Liver (tissue), 9 donors: Measurements from ENCODE around the gene ETF1. TPM values are rescaled to one million over a fixed set of nuclear protein-coding genes. Genes with fewer than 3 reads are reported as not detected.

Source experiments
- DNase-seq: peaks from one replicate; pipeline ENCODE4 v3.0.0-alpha.2; 2017; ENCODE audit warnings: low spot score
- H3K27ac ChIP-seq, 2 donors: one replicate each; pipeline ENCODE4 v1.7.0; 2013; ENCODE audit warnings: inconsistent platforms in 2 of 2, low read length in 2 of 2, control low read depth in 1 of 2, low read depth in 1 of 2, mild to moderate bottlenecking in 1 of 2
- H3K27me3 ChIP-seq, 4 donors: one replicate each; pipeline versions ENCODE4 v1.6.1 to v1.7.0; 2013; ENCODE audit warnings: low read length in 3 of 4, inconsistent platforms in 1 of 4, mild to moderate bottlenecking in 1 of 4, moderate library complexity in 1 of 4; ENCODE audit not compliant: control insufficient read depth in 4 of 4, insufficient read depth in 4 of 4
- H3K36me3 ChIP-seq, 4 donors: one replicate each; pipeline versions ENCODE4 v1.6.1 to v1.7.0; 2013; ENCODE audit warnings: low read length in 3 of 4, mild to moderate bottlenecking in 3 of 4, low read depth in 1 of 4, moderate library complexity in 1 of 4; ENCODE audit not compliant: control insufficient read depth in 4 of 4, insufficient read depth in 3 of 4
- H3K4me1 ChIP-seq, 4 donors: one replicate each; pipeline versions ENCODE4 v1.6.1 to v1.7.0; 2013; ENCODE audit warnings: low read length in 3 of 4, mild to moderate bottlenecking in 3 of 4, moderate library complexity in 1 of 4; ENCODE audit not compliant: control insufficient read depth in 4 of 4, insufficient read depth in 4 of 4
- H3K4me3 ChIP-seq, 3 donors: one replicate each; pipeline versions ENCODE4 v1.6.1 to v1.7.0; 2013; ENCODE audit warnings: low read length in 3 of 3, control low read depth in 1 of 3, low read depth in 1 of 3, mild to moderate bottlenecking in 1 of 3
- H3K9ac ChIP-seq, 2 donors: one replicate each; pipeline ENCODE4 v1.7.0; 2013; ENCODE audit warnings: low read length in 2 of 2, mild to moderate bottlenecking in 2 of 2, moderate library complexity in 2 of 2, control low read depth in 1 of 2, low read depth in 1 of 2
- H3K9me3 ChIP-seq, 4 donors: one replicate each; pipeline versions ENCODE4 v1.6.1 to v1.7.0; 2013; ENCODE audit warnings: low read length in 3 of 4; ENCODE audit not compliant: control insufficient read depth in 4 of 4
- ATF3 ChIP-seq: IDR thresholded peaks from 2 replicates; pipeline ENCODE4 v1.6.1; 2016; ENCODE audit warnings: antibody characterized with exemption
- CTCF ChIP-seq: fragments of 150-350 bp; IDR thresholded peaks from 2 replicates; pipeline ENCODE4 v1.5.1; 2017; ENCODE audit warnings: improper control_type of control experiment, low read depth, low read length; ENCODE audit not compliant: missing input control
- EGR1 ChIP-seq, 2 donors: IDR thresholded peaks; 2 replicates each; pipeline ENCODE4 v1.6.1; 2016 to 2018; ENCODE audit warnings: antibody characterized with exemption in 2 of 2, low read depth in 2 of 2
- FOXA2 ChIP-seq: IDR thresholded peaks from 2 replicates; pipeline ENCODE4 v1.6.1; 2016; ENCODE audit warnings: antibody characterized with exemption
- GABPA ChIP-seq, 2 donors: IDR thresholded peaks in 1 of 2; conservative IDR thresholded peaks in 1 of 2; 2 replicates each; pipeline ENCODE4 v1.6.1; 2016; ENCODE audit warnings: antibody characterized with exemption in 2 of 2, mild to moderate bottlenecking in 1 of 2, moderate library complexity in 1 of 2
- HNF4A ChIP-seq, 2 donors: conservative IDR thresholded peaks; 2 replicates each; pipeline ENCODE4 v1.6.1; 2016; ENCODE audit warnings: antibody characterized with exemption in 2 of 2, mild to moderate bottlenecking in 2 of 2
- HNF4G ChIP-seq: IDR thresholded peaks from 2 replicates; pipeline ENCODE4 v1.6.1; 2016; ENCODE audit warnings: antibody characterized with exemption
- NR2F2 ChIP-seq: IDR thresholded peaks from 2 replicates; pipeline ENCODE4 v1.6.1; 2016; ENCODE audit warnings: antibody characterized with exemption
- RAD21 ChIP-seq, 2 donors: IDR thresholded peaks; 2 replicates each; pipeline ENCODE4 v1.6.1; 2016; ENCODE audit warnings: antibody characterized with exemption in 2 of 2, mild to moderate bottlenecking in 2 of 2
- REST ChIP-seq: IDR thresholded peaks from 2 replicates; pipeline ENCODE4 v1.6.1; 2016; ENCODE audit warnings: antibody characterized with exemption, mild to moderate bottlenecking
- RXRA ChIP-seq, 2 donors: IDR thresholded peaks; 2 replicates each; pipeline ENCODE4 v1.6.1; 2017 to 2018; ENCODE audit warnings: antibody characterized with exemption in 2 of 2, mild to moderate bottlenecking in 1 of 2
- SP1 ChIP-seq: IDR thresholded peaks from 2 replicates; pipeline ENCODE4 v1.6.1; 2018; ENCODE audit warnings: antibody characterized with exemption, mild to moderate bottlenecking
- TAF1 ChIP-seq: conservative IDR thresholded peaks from 2 replicates; pipeline ENCODE4 v1.6.1; 2016; ENCODE audit warnings: antibody characterized with exemption, mild to moderate bottlenecking
- YY1 ChIP-seq: IDR thresholded peaks from 2 replicates; pipeline ENCODE4 v1.6.1; 2016; ENCODE audit warnings: antibody characterized with exemption, mild to moderate bottlenecking
- ZBTB33 ChIP-seq: IDR thresholded peaks from 2 replicates; pipeline ENCODE4 v1.6.1; 2016; ENCODE audit warnings: antibody characterized with exemption
- WGBS: extraction: QIAGEN DNeasy Blood & Tissue Kit; methylation state at CpG from one replicate; pipeline ENCODE4 v1.1.7; 2013; 5-methylcytosine and 5-hydroxymethylcytosine counted together
- polyA plus RNA-seq, 2 donors: library from polyadenylated mRNA; stranded (reverse) in 1 of 2; unstranded in 1 of 2; fragments of 200-250 nt in 1 of 2; fragments of >200 nt in 1 of 2; fragmentation: Nextera tagmentation in 1 of 2; extraction: Ambion mirVana in 1 of 2; gene quantifications; one replicate each; pipeline versions ENCODE4 v1.2.1 to v1.2.3, GENCODE V29; 2013 to 2015
- total RNA-seq, 2 donors: library from RNA; depleted of rRNA; stranded (reverse); fragments of >200 nt; gene quantifications; one replicate each; pipeline ENCODE4 v1.2.3, GENCODE V29; 2014
- donor health status: healthy.
- donor health status: healthy.
- donor health status: healthy.
- donor health status: healthy.
- donor health status: healthy.

ETF1 gene
- total and polyA plus RNA-seq, 4 donors = 21.7 to 39.7 (median 31.1) TPM

- H3K4me1 ChIP-seq = peaks cover 0 to 1% (median 0%) of the 10 kb centered on the region in 4 donors
- no peak overlapping the region for H3K4me3 ChIP-seq
- no peak overlapping the region for H3K9ac ChIP-seq
- TF ChIP-seq GABPA (IDR thresholded peaks at IDR 0.05 in 1 of 2, conservative IDR thresholded peaks at IDR 0.05 in 1 of 2) (no peak), NR2F2 (no peak), HNF4A (conservative IDR thresholded peaks at IDR 0.05) (no peak), EGR1 (IDR thresholded peaks at IDR 0.05; ENCODE audit: low read depth in 2 of 2) (no peak), FOXA2 (no peak), HNF4G (no peak), RAD21 (IDR thresholded peaks at IDR 0.05) (no peak), RXRA (IDR thresholded peaks at IDR 0.05) (no peak), REST (no peak), TAF1 (no peak), ATF3 (no peak), YY1 (no peak), CTCF (no peak), ZBTB33 (no peak), SP1 (no peak)
- 95% methylated on average over 7 of the region's 7 CpGs for WGBS
- DNase-seq = no peak
- H3K27me3 ChIP-seq = no peaks in the 10 kb centered on the region
- H3K9me3 ChIP-seq = no peaks in the 10 kb centered on the region
- H3K27ac ChIP-seq = no peak overlapping the region
- peaks cover 24 to 87% (median 77%) of the 10 kb centered on the region in 4 donors for H3K36me3 ChIP-seq
These were observed 16.9 kb upstream of the ETF1 start for GRCh38 chr5:138559937-138560336.

- Histone ChIP-seq H3K36me3 (peaks cover 23 to 87% (median 74%) of the 10 kb centered on the region in 4 donors), H3K4me1 (peaks cover 0 to 2% (median 0%) of the 10 kb centered on the region in 4 donors), H3K9ac (no peak overlapping the region), H3K27ac (no peak overlapping the region), H3K4me3 (no peak overlapping the region), H3K27me3 (no peaks in the 10 kb centered on the region), H3K9me3 (no peaks in the 10 kb centered on the region)
- TF ChIP-seq TAF1 (no peak), NR2F2 (no peak), ZBTB33 (no peak), FOXA2 (no peak), RAD21 (IDR thresholded peaks at IDR 0.05) (no peak)
- WGBS = 86% methylated on average over 2 of the region's 2 CpGs
- DNase-seq = no peak
These were observed 14.6 kb upstream of the ETF1 start for GRCh38 chr5:138557677-138558076.
